NCI-H345 (cell line): ENCODE data around the gene MAPK12.

Experiments
- DNase-seq: peaks from one replicate; lab custom pipeline; 2025; lab: John Stamatoyannopoulos, UW

The MAPK12 gene

GRCh38 chr22:50267591-50268390 is 6.3 kb upstream of the MAPK12 start:
- DNase-seq = peak; percentile 23

GRCh38 chr22:50266994-50267393 is 5.5 kb upstream of the MAPK12 start:
- DNase-seq = no peak

DNA sequence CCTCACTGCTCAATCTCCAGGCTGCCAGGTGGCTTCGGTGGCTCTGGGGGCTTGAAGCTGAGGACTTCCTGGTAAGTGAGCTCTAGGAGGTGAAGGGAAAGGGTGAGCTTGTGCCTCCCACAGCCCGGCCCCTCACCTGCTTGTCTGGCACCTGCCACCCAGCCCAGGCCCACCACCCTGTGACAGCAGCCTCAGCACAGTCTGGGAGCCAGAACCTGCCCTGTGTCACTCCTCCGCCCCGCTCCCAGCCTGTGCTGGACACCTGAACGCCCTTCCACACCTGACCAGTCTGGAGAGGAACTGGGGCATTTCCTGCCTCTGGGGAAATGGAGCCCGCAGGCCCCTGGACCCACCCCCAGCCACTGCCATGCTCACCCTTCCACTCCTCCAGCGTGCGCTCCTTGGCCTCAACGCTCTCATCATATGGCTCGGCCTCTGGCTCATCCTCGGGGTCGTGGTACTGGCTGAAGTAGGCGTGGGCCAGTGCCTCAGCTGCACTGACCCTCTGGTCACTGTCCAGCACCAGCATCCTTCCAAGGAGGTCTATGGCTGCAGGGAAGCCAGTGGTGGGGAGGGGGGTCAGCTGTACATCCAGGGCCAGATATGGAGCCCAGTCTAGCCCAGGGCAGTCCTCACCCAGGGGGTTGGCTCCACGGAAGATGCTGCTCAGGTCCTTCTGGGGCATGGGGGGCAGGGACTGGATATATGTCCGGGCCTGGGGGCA is 3.6 kb upstream of the MAPK12 start:
- DNase-seq = no peak

DNA sequence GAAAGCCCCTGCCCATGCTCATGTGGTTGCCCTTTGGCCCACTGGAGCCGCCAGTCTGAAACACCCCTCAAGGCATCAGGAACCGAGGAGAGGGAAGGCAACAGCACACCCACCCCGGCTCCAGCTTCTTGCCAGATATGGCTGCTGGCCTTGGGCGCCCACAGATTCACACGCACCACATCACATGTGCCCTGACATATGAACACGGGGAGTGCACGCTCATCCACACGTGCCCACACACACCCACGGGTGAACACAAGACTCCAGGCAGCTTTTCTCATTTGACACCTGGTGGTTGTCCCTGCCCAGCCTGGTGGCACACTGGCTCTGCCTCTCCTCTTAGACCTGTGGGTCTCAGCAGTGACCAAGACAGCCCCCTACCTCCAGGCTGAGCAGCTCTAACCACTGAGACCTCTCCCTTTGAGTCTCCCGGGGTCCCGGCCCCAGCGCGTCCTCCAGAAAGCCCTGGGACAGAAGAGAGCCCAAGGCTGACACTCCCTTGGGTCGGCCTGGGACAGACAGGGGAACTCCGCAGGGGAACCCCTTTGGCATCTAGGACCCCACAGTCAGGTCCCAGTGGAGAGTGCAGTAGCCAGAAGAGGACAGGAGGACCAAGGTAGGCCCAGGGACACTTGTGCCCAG is 2.7 kb upstream of the MAPK12 start:
- DNase-seq = no peak

DNA sequence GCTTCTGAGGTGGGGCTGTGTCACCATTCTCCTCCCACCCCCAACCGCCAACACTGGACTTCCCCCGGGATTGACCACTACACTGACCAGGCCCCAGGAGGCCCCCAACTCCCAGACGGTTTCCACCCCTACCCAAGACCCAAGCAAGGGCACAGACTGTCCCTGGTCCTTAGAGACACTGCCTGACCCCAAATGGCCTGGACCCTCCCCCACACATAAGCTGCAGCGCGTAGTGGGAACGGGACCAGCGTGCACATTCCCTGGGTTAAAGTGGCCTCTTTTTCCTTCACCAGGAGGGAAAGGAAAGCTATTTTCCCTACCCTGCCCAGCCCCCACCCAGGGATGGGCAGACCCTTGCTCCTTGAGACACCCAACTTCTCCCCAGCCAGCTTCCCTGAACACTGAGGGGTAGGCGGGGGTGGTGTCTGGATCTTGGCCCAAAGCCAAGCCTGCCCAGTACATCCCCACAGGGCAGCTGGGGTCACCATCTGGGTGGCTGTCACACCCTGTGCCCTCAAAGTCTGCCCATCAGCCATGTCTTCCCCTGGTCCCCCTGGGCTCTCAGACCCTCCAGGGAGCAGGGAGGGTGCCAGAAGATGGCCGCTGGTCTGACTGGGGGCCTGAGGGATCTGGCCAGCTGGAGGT is 1.6 kb upstream of the MAPK12 start:
- no peak for DNase-seq

- DNase-seq = no peak
Observed at GRCh38 chr22:50262460-50262911, 1.0 kb upstream of the MAPK12 start.

DNA sequence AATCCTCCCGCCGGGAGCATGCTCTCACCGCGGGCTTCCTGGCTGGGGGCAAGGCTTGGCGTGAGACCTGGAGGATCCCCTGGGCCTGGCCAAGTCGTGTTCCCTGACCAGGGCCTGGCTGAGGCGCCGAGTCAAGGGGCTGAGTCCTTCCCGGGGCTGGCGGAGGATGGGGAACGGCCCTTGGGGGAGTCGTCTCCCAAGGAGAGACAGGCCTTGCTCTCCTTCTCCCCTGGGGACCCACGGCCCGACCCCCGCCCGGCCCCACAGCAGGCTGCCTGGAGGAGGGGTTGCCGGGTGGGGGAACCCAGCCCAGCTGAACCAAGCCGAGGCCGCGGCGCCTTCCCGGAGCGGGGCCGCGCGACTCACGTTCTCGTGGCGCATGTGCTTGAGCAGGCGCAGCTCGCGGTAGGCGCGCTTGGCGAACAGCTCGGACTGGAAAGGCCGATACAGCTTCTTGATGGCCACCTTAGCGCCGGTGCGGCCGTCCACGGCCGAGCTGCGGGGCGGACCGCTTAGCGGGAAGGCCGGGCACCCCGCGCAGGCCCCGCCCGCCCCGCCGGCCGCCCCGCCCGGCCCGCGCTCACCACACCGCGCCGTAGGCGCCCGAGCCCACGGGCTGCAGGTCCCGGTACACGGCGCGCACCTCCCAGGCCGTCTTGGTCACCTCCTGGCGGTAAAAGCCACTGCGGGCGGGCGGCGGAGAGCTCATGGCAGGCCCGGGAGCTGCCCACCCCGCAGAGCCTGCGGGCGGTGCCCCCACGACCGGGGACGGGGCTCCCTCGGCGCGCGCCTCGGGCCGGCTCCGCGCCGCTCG is 475 bp downstream of the MAPK12 start:
- DNase-seq = peak; percentile 27

DNA sequence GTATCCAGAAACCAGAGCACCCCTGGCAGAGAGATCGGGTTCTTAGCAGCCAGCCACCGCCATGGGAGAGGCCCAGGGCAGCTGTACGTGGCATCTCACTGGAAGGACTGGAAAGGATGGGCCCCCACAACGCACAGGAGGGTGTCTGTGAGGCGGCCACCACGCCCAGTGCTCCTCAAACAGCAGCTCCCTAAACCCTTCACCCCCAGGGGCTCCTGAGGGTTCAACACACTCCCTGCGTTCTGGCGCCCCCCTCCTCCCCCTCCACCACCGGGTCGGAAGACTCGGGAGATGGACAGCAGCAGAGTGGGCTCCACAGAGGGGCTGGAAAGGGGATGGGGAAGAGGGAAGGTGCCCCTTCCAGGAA is 1.1 kb downstream of the MAPK12 start:
- DNase-seq = no peak

GRCh38 chr22:50259302-50259701 is 2.2 kb downstream of the MAPK12 start:
- no peak for DNase-seq

DNA sequence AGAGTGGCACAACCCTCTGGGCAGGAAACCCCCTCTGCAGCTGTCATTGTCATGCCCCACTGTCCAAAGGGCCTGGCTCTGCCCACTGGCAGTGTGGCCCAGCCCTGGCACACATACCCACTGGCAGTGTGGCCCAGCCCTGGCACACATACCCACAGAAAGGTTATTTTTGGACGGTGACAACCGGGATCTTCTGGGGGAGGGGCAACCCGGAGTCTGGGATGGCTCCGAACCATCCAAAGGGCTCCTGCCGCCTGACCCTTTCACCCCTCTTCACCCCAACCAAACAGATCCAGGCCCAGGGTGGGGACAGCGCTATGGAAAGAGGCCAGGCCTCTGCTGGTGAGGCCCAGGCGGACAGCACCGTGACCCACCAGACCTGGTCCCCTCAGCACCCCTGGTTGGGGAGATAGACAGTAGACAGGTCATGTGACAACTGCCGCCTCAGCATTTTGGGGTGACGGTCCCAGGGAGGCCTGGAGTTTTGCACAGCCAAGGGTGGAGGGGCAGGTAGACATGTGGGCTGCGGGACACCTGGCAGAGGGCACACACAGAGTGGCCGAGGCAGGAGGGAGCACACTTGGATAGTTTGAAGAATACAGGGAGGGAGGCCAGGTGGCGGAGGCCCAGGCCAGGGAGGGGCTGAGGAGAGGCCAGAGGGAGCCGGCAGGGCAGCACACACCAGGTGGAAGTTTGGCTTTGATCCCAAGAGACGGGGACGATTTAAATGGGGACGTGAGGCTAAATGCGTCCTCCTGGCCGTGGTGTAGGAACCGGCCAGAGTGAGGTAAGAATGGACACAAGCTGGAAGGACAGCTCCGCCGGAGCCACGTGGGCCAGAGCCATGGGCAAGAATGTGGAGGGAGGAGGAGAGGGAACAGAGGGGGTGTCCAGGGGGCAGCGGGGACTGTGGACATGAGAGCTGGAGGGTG is 2.9 kb downstream of the MAPK12 start:
- DNase-seq = no peak

DNA sequence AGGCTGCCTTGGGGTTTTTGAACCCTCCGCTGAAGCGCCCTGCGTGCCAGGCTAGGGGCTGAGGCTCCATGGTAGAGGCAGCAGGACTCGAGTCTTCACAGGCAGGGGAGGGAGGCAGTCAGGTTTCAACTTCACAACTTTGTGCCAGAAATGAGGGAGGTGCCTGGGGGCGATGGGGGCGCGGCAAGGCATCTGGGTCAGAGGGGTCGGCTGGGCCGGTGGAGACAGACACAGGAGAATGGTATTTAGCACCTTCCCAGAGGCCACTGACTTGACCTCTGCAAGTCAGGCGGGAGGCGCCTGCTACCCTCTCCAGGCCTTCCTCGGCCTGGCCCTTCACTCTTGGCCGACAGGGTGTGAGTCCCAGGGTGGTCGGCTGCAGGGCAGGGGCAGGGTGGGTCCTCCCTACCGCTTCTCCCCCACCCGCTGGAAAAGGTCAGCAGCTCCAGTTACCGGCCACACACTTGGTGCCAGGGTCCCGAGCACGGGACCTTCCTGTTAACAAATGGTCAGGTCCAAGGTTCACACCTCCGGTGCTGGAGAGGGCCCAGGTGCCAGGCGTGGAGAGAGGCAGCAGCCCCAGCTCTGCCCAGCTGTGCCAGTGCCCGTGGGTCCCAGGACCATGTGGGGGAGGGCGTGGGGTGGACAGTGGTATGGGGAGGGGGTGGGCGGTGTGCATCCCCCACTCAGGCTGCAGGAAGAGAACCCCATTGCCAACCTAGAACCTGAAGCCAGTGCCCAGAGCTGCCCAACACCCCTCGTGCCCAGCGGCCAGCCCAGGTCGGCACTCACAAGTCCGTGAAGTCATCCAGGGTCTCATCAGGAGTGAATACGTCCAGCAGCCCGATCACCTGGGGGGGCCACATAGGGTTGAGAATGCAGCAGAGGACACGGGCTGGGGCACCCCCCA is 3.8 kb downstream of the MAPK12 start:
- no peak for DNase-seq

DNA sequence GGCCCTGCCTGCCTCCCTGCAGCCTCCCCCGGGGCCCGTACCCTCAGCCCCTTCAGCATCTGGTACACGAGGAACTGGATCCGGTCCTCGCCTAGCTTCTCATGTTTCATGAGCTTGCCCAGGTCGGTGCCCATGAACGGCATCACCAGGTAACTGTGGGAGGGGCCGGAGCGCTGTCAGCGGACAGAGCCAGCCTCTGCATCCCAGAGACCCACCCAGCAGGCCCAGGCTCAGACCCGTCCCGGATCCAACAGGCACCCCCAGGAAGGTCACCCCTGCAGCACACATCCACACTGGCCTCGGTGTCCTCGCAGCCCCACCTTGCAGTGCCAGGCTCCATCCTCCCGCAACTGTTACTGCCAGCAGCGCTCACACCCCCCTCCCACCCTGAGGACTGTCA is 4.4 kb downstream of the MAPK12 start:
- no peak for DNase-seq

DNA sequence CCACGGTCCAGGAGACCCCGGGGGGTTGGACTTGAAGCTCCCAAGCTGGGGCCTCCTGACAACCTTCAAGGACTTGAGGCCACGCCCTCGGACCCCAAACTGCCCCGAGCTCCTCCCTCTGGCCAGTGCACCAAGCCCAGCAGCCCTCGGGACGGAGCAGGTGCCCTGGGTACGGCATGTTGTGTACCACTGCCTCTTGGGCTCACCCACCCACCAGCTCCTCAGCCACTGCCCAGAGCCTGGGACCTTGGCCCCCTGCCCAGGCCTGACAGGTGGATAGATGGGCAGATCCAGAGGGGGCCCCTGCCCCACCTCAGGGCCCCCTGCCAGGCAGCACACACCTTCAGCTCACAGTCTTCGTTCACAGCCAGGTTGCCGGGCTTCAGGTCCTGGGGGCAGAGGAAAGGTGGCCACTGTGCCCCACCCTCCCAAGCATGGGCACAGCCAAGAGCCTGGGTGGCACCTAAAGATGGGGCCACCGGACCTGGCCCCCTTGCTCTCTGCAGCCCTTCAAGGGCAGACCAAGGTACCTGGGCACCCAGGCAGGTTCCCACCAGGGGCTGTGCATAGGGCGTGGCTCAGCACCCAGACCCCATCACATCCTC is 5.1 kb downstream of the MAPK12 start:
- DNase-seq = no peak

DNA sequence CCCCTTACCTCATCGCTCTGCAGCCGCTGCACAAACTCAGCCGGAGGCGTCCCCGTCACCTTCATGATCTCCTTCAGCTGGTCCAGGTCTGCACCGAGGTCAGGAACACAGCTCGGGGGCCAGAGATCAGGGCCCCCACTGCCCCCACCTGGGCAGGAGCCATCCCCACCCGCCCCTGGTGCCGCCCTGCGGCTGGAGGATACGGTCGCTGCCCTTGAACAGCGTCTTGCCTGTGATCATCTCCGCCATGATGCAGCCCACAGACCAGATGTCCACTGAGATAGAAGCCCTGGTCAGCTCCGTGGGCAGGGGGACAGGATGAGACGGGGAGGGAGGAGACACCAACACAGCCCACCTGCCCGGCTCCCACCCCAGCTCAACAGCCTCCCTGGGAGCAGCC is 5.9 kb downstream of the MAPK12 start:
- no peak for DNase-seq

DNA sequence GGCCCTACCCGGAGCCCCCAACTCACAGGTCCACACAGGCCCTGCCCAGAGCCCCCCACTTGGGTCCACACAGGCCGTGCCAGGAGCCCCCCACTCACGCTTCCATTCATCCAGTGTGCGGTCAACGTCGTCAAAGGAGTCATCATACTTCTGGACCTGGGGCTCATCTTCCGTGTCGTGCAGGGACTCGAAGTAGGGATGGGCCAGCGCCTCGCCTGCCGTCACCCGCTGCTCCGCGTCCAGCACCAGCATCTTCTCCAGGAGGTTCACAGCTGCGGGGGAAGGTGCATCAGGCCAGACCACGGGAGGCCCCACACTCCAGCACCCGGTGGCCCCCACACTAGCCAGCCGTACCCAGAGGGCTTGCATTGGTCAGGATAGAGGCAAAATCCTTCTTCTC is 6.4 kb downstream of the MAPK12 start:
- DNase-seq = no peak

GRCh38 chr22:50253941-50254340 is 7.5 kb downstream of the MAPK12 start:
- no peak for DNase-seq

- no peak for DNase-seq
Observed at GRCh38 chr22:50253046-50253915, 8.2 kb downstream of the MAPK12 start.
